ENCODE measurements around the gene FIGNL1. TPM values are rescaled to one million over a fixed set of nuclear protein-coding genes. Genes with fewer than 3 reads are reported as not detected.
A peak's percentile ranks its signal among the peaks of the same experiment; 100 is the strongest.

Gene FIGNL1
- total and polyA plus RNA-seq, 2 donors (not counting 3 experiments of a cell fraction or from before 2014, with no cell fraction given), result 20.8 to 49.3 TPM

GRCh38 chr7:50497968-50498367, 47.8 kb upstream of the FIGNL1 start:
- H4K20me1 ChIP-seq (replicated peaks; ENCODE audit: control insufficient read depth, extremely low read depth, insufficient read depth, low read length), result no peaks in the 10 kb centered on the region
- DNase-seq (ENCODE audit: low read depth, low spot score) (peak; percentile 90), FAIRE-seq (peak; percentile 71)
- TF ChIP-seq JUN (IDR thresholded peaks at IDR 0.05; ENCODE audit: borderline replicate concordance, insufficient read depth, insufficient read length, low read depth) (no peak), MAX (IDR thresholded peaks at IDR 0.05; ENCODE audit: insufficient read depth, insufficient read length) (no peak), POLR2A (IDR thresholded peaks at IDR 0.05; ENCODE audit: low read depth, low read length) (no peak), EZH2 (IDR thresholded peaks at IDR 0.05; ENCODE audit: borderline replicate concordance, low read depth, low read length, severe bottlenecking) (no peak), POLR2AphosphoS5 (IDR thresholded peaks at IDR 0.05; ENCODE audit: insufficient read depth, low read depth, low read length) (no peak), FOS (IDR thresholded peaks at IDR 0.05; ENCODE audit: borderline replicate concordance, insufficient read depth, low read length) (no peak)
- H2AFZ ChIP-seq (ENCODE audit: low read depth, low read length), result peak overlapping the region; percentile 70
- no peaks in the 10 kb centered on the region for H3K9me3 ChIP-seq (replicated peaks; ENCODE audit: control insufficient read depth, insufficient read depth, low read length)
- BruUV-seq (replicated peaks), result no TSS peak
- intact Hi-C loops (cut with micrococcal nuclease) (loop anchor here (1.0 to 5.0 kb wide), 7 partner anchors 29 to 454 kb away; partner anchors contain the start of gene FIGNL1), dilution Hi-C loops (cut with MboI; ENCODE audit: extremely low pct_ligation_motif_present, low sequenced_read_pairs) (no loop called here)
- POLR2A ChIA-PET, result no interaction called here
- H3K36me3 ChIP-seq (ENCODE audit: control insufficient read depth in 2 of 2, extremely low read depth in 1 of 2, insufficient read depth in 2 of 2, low read length in 2 of 2), result no peaks in the 10 kb centered on the region
- H3K4me3 ChIP-seq (replicated peaks in 1 of 3; ENCODE audit: insufficient read depth in 1 of 3, low read depth in 1 of 3, low read length in 3 of 3), result no peak overlapping the region
- peaks cover 44% of the 10 kb centered on the region for H3K4me1 ChIP-seq (ENCODE audit: control insufficient read depth, extremely low read depth, insufficient read depth, low read length)
- no peaks in the 10 kb centered on the region for H3K79me2 ChIP-seq (ENCODE audit: control insufficient read depth, insufficient read depth, low read length)
- H3K9ac ChIP-seq (replicated peaks; ENCODE audit: extremely low read depth, insufficient read depth, low read length), result peak overlapping the region; percentile 74
- no peaks in the 10 kb centered on the region for H3K27me3 ChIP-seq (ENCODE audit: control insufficient read depth in 2 of 2, insufficient read depth in 2 of 2, low read length in 2 of 2)
- CTCF ChIA-PET, result interaction anchor here (1.3 to 3.9 kb wide), 6 partner anchors 11 to 643 kb away, joined by 3 to 29 read pairs (median 7); no protein-coding TSS in a partner anchor
- H3K4me2 ChIP-seq (ENCODE audit: insufficient read depth, low read length), result peak overlapping the region; percentile 68
- peak overlapping the region; percentile 99 for H3K27ac ChIP-seq (ENCODE audit: insufficient read depth, low read depth, low read length)
- no peaks in the 10 kb centered on the region for H3K9me1 ChIP-seq (replicated peaks; ENCODE audit: control insufficient read depth, extremely low read depth, insufficient read depth, low read length)

GRCh38 chr7:50497068-50497642, 47.0 kb upstream of the FIGNL1 start:
- Histone ChIP-seq H3K9ac (replicated peaks; ENCODE audit: extremely low read depth, insufficient read depth, low read length) (peak overlapping the region; percentile 75), H3K27me3 (ENCODE audit: control insufficient read depth in 2 of 2, insufficient read depth in 2 of 2, low read length in 2 of 2) (no peaks in the 10 kb centered on the region), H3K9me3 (replicated peaks; ENCODE audit: control insufficient read depth, insufficient read depth, low read length) (no peaks in the 10 kb centered on the region), H3K4me2 (ENCODE audit: insufficient read depth, low read length) (peak overlapping the region; percentile 68), H3K4me3 (replicated peaks in 1 of 3; ENCODE audit: insufficient read depth in 1 of 3, low read depth in 1 of 3, low read length in 3 of 3) (peak overlapping the region in 1 of 3 experiments; percentile 4), H4K20me1 (replicated peaks; ENCODE audit: control insufficient read depth, extremely low read depth, insufficient read depth, low read length) (no peaks in the 10 kb centered on the region), H3K27ac (ENCODE audit: insufficient read depth, low read depth, low read length) (peak overlapping the region; percentile 99), H2AFZ (ENCODE audit: low read depth, low read length) (no peak overlapping the region), H3K9me1 (replicated peaks; ENCODE audit: control insufficient read depth, extremely low read depth, insufficient read depth, low read length) (no peaks in the 10 kb centered on the region), H3K36me3 (ENCODE audit: control insufficient read depth in 2 of 2, extremely low read depth in 1 of 2, insufficient read depth in 2 of 2, low read length in 2 of 2) (no peaks in the 10 kb centered on the region), H3K79me2 (ENCODE audit: control insufficient read depth, insufficient read depth, low read length) (no peaks in the 10 kb centered on the region), H3K4me1 (ENCODE audit: control insufficient read depth, extremely low read depth, insufficient read depth, low read length) (peaks cover 40% of the 10 kb centered on the region)
- FAIRE-seq, result peak; percentile 98
- intact Hi-C loops (cut with micrococcal nuclease) (loop anchor here (1.0 to 5.0 kb wide), 7 partner anchors 28 to 455 kb away; partner anchors contain the start of gene FIGNL1), dilution Hi-C loops (cut with MboI; ENCODE audit: extremely low pct_ligation_motif_present, low sequenced_read_pairs) (no loop called here)
- BruUV-seq (replicated peaks), result TSS peak; percentile 74
- POLR2A ChIA-PET, result interaction anchor here (1.0 kb wide), 1 partner anchor 36 kb away, joined by 5 read pairs; no protein-coding TSS in a partner anchor
- TF ChIP-seq FOS (IDR thresholded peaks at IDR 0.05; ENCODE audit: borderline replicate concordance, insufficient read depth, low read length) (peak; percentile 88), EZH2 (IDR thresholded peaks at IDR 0.05; ENCODE audit: borderline replicate concordance, low read depth, low read length, severe bottlenecking) (no peak), GATA2 (IDR thresholded peaks at IDR 0.05; ENCODE audit: insufficient read depth, insufficient read length, low read depth, low read length) (peak; percentile 100), CTCF (IDR thresholded peaks at IDR 0.05; ENCODE audit: extremely low read depth in 1 of 2, insufficient read depth in 1 of 2, low read depth in 1 of 2, low read length in 2 of 2) (no peak), POLR2A (IDR thresholded peaks at IDR 0.05; ENCODE audit: low read depth, low read length) (peak; percentile 67), MYC (IDR thresholded peaks at IDR 0.05; ENCODE audit: low read depth, low read length) (no peak), JUN (IDR thresholded peaks at IDR 0.05; ENCODE audit: borderline replicate concordance, insufficient read depth, insufficient read length, low read depth) (peak; percentile 86), MAX (IDR thresholded peaks at IDR 0.05; ENCODE audit: insufficient read depth, insufficient read length) (no peak), POLR2AphosphoS5 (IDR thresholded peaks at IDR 0.05; ENCODE audit: insufficient read depth, low read depth, low read length) (peak; percentile 80)
- CTCF ChIA-PET, result interaction anchor here (0.7 to 3.9 kb wide), 11 partner anchors 11 to 666 kb away, joined by 3 to 29 read pairs (median 5); no protein-coding TSS in a partner anchor
- peak; percentile 99 for DNase-seq (ENCODE audit: low read depth, low spot score)

All from endothelial cell of umbilical vein (primary cell).